ENCODE results near the gene SLC10A3. TPM values are rescaled to one million over a fixed set of nuclear protein-coding genes. Genes with fewer than 3 reads are reported as not detected.

SLC10A3 gene
- total RNA-seq, 1 donor from 2014 or later: 13.9 TPM

DNA sequence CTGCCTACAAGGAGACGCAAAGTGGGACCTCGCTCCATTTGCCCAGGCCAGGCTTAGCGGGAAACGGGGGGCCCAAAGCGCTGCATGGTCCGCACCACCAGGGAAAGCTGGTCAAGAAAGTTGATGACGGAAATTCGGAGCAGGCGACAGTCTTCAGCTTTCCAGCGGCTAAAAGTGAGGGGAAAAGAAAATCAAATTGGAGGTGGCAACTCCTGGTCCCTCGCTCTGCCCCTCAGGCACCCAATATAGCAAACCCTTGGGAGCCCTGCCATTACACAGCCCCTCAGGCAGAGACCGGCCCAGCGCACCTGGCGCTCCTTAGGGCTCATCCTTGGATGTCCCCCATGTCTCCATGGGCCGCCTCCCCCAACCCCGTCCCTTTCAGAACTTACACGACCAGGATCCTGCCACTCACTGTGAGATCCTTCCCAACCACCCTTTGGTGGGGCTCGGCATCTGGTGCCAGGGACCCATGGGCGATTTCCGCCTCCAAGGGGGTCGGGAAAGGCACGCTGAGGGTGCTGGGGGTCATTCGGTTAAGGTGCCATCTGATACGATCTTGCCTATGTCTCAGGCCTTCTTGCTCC, 12.4 kb downstream of the SLC10A3 start:
- no peaks in the 10 kb centered on the region for H3K9me3 Mint-ChIP-seq (ENCODE audit: unreplicated experiment)
- H3K27ac Mint-ChIP-seq (ENCODE audit: unreplicated experiment): no peak overlapping the region

DNA sequence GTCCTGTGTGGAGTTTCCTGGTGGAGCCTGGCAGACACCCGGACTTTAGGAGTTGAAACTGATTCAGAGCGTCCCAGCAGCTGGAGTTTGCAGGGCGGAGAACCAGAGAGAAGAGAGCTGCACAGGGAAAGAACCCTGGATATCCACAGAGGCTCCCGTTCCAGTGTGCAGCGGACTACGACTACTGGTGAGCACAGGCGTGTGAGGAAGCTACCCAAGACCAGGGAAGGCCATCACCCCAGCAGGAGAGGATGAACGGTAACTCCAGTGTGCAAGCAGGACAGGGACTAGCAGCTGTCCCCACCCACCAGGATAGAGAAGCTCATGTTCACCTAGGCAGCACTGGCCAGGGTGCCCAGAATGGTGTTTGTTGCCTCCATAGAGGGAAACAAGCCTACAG, 13.6 kb downstream of the SLC10A3 start:
- no peak for DNase-seq (ENCODE audit: low spot score)
- Mint-ChIP-seq H3K27me3 (ENCODE audit: unreplicated experiment) (peaks cover 2% of the 10 kb centered on the region), H3K4me3 (ENCODE audit: unreplicated experiment) (no peak overlapping the region), H3K27ac (ENCODE audit: unreplicated experiment) (no peak overlapping the region), H3K36me3 (ENCODE audit: low read depth, unreplicated experiment) (peaks cover 4% of the 10 kb centered on the region), H3K4me1 (ENCODE audit: unreplicated experiment) (no peaks in the 10 kb centered on the region), H3K9me3 (ENCODE audit: unreplicated experiment) (no peaks in the 10 kb centered on the region)
- TF ChIP-seq CTCF (IDR thresholded peaks at IDR 0.05; ENCODE audit: unreplicated experiment): no peak

More for the DNA sequence above, 12.4 kb downstream of the SLC10A3 start:
- no peak for TF ChIP-seq CTCF (IDR thresholded peaks at IDR 0.05; ENCODE audit: unreplicated experiment)
- peaks cover 2% of the 10 kb centered on the region for H3K27me3 Mint-ChIP-seq (ENCODE audit: unreplicated experiment)
- no peaks in the 10 kb centered on the region for H3K4me1 Mint-ChIP-seq (ENCODE audit: unreplicated experiment)
- no peak for DNase-seq (ENCODE audit: low spot score)
- peak overlapping the region; percentile 86 for H3K4me3 Mint-ChIP-seq (ENCODE audit: unreplicated experiment)
- peaks cover 4% of the 10 kb centered on the region for H3K36me3 Mint-ChIP-seq (ENCODE audit: low read depth, unreplicated experiment)

GRCh38 chrX:154473683-154474082, 16.7 kb downstream of the SLC10A3 start:
- no peak overlapping the region for H3K27ac Mint-ChIP-seq (ENCODE audit: unreplicated experiment)
- peaks cover 4% of the 10 kb centered on the region for H3K36me3 Mint-ChIP-seq (ENCODE audit: low read depth, unreplicated experiment)
- peaks cover 3% of the 10 kb centered on the region for H3K27me3 Mint-ChIP-seq (ENCODE audit: unreplicated experiment)
- no peaks in the 10 kb centered on the region for H3K9me3 Mint-ChIP-seq (ENCODE audit: unreplicated experiment)
- H3K4me1 Mint-ChIP-seq (ENCODE audit: unreplicated experiment): no peaks in the 10 kb centered on the region
- H3K4me3 Mint-ChIP-seq (ENCODE audit: unreplicated experiment): no peak overlapping the region
- DNase-seq (ENCODE audit: low spot score): no peak
- no peak for TF ChIP-seq CTCF (IDR thresholded peaks at IDR 0.05; ENCODE audit: unreplicated experiment)

DNA sequence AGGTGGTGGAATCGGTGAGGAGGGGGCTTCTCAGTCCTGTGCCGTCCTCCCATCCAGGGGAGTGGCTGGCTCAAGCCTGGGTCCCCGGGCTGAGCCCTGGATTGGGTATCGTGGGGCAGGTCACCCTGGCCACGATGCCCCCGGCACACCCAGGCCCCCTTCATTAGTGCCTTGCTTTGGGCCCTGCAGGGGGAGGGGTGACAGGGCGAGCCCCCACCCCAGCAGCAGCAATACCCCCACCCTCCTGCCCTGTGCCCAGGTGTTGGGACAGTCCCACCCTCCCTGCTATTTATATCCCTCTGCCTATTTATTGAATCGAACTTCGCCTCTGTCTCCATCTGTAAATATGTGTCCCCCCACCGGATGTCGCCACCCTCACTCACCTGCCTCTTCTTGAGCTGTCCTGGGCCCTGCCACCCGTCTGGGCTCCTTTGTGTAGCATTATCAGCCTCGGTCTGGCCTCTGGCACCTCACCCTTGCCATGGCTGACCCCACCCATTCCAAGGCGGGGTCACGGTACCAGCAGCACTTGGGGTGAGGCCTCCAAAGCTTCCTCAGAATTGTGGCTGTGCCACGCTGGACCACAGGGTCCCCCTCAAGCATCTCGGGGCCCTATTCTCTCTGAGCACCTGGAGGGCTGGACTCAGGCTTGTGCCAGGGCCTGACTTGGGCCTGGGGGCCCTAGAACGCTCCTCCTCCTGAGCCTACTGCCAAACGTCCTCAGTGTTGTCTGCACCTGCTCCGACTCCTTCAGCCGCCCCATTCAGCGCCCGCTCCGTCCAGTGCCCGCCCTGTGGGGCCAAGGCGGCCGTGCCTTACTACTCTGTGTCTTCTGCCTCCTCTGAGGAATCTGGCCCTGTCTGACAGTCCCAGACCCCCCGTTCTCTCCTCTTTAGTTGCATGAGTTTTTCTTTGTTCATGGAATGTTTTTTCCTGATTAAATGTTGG, 17.5 kb downstream of the SLC10A3 start:
- Mint-ChIP-seq H3K4me1 (ENCODE audit: unreplicated experiment) (no peaks in the 10 kb centered on the region), H3K27ac (ENCODE audit: unreplicated experiment) (no peak overlapping the region), H3K27me3 (ENCODE audit: unreplicated experiment) (peaks cover 3% of the 10 kb centered on the region), H3K36me3 (ENCODE audit: low read depth, unreplicated experiment) (peaks cover 4% of the 10 kb centered on the region), H3K9me3 (ENCODE audit: unreplicated experiment) (no peaks in the 10 kb centered on the region), H3K4me3 (ENCODE audit: unreplicated experiment) (no peak overlapping the region)
- DNase-seq (ENCODE audit: low spot score): no peak
- no peak for TF ChIP-seq CTCF (IDR thresholded peaks at IDR 0.05; ENCODE audit: unreplicated experiment)

Measured in endothelial cell (in vitro differentiated cells).